ENCODE data around the gene ID4.

ID4 gene

DNA sequence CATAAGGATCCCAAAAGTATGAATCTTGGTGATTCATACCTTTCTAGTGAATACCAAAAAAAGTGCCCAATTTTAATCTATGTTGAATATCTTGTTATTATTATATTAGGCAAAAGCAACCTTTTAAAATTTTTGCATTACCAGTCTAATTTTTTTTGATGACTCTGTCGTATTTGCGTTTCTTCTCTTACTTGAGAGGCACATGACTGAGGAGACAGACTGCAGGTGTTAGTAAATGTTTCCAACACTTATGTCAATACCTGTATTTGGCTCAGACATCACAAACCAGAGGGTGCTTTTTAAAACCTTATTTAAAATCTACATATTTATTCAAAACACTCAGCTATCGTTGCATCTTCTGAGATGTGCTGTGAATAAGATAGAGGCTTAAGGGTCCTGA lies 27.1 kb downstream of the ID4 start:
- H3K9me2 ChIP-seq (replicated peaks; ENCODE audit: control insufficient read depth, low read length), result no peaks in the 10 kb centered on the region
- H3K36me3 ChIP-seq (ENCODE audit: control insufficient read depth, low read length), result no peaks in the 10 kb centered on the region
- H4K20me1 ChIP-seq (ENCODE audit: control insufficient read depth, insufficient read depth, low read depth, low read length), result no peaks in the 10 kb centered on the region
- H3K4me3 ChIP-seq (ENCODE audit: low read length), result no peak overlapping the region
- H3K4me2 ChIP-seq (ENCODE audit: low read length), result no peak overlapping the region
- no peaks in the 10 kb centered on the region for H3K79me2 ChIP-seq (ENCODE audit: control insufficient read depth, low read length)
- no peaks in the 10 kb centered on the region for H3K27me3 ChIP-seq (ENCODE audit: control insufficient read depth, low read length)
- TF ChIP-seq, protein P1, sequence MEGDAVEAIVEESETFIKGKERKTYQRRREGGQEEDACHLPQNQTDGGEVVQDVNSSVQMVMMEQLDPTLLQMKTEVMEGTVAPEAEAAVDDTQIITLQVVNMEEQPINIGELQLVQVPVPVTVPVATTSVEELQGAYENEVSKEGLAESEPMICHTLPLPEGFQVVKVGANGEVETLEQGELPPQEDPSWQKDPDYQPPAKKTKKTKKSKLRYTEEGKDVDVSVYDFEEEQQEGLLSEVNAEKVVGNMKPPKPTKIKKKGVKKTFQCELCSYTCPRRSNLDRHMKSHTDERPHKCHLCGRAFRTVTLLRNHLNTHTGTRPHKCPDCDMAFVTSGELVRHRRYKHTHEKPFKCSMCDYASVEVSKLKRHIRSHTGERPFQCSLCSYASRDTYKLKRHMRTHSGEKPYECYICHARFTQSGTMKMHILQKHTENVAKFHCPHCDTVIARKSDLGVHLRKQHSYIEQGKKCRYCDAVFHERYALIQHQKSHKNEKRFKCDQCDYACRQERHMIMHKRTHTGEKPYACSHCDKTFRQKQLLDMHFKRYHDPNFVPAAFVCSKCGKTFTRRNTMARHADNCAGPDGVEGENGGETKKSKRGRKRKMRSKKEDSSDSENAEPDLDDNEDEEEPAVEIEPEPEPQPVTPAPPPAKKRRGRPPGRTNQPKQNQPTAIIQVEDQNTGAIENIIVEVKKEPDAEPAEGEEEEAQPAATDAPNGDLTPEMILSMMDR (IDR thresholded peaks at IDR 0.05; ENCODE audit: low read depth, low read length, poor library complexity, severe bottlenecking), result no peak
- TF ChIP-seq EZH2phosphoT487 (IDR thresholded peaks at IDR 0.05; ENCODE audit: borderline replicate concordance, low read length), result no peak
- no peaks in the 10 kb centered on the region for H3F3A ChIP-seq (ENCODE audit: control insufficient read depth, insufficient read depth)
- H3K27ac ChIP-seq (ENCODE audit: low read depth, low read length), result no peak overlapping the region
- H3K4me1 ChIP-seq (ENCODE audit: control insufficient read depth, low read length), result no peaks in the 10 kb centered on the region
- no peaks in the 10 kb centered on the region for H3K9me3 ChIP-seq (ENCODE audit: control insufficient read depth, insufficient read depth, low read length)

DNA sequence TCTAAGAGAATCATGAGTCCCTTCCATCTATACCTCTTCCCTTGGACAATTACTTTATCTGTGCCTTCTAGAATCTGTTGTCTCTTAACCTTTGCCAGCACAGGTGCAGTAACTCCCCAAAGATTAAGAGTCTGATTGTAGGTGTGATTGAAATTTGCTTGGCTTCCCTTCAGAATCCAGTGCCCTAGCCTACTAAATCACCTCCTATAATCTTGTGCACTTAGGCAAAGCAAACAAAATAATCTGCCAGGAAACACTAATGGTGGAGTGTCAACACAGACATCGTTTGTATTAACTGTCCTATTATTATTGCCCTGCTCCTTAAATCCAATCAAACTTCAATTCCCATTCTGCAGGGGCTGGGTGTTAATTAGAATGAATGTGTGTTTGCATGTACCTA lies 28.0 kb downstream of the ID4 start:
- no peaks in the 10 kb centered on the region for H3K79me2 ChIP-seq (ENCODE audit: control insufficient read depth, low read length)
- no peaks in the 10 kb centered on the region for H3K36me3 ChIP-seq (ENCODE audit: control insufficient read depth, low read length)
- H3K4me1 ChIP-seq (ENCODE audit: control insufficient read depth, low read length), result no peaks in the 10 kb centered on the region
- H3K27me3 ChIP-seq (ENCODE audit: control insufficient read depth, low read length), result no peaks in the 10 kb centered on the region
- H3K9me2 ChIP-seq (replicated peaks; ENCODE audit: control insufficient read depth, low read length), result no peaks in the 10 kb centered on the region
- TF ChIP-seq, protein P1 (IDR thresholded peaks at IDR 0.05; ENCODE audit: low read depth, low read length, poor library complexity, severe bottlenecking), result no peak
- no peak for TF ChIP-seq EZH2phosphoT487 (IDR thresholded peaks at IDR 0.05; ENCODE audit: borderline replicate concordance, low read length)
- H3K4me2 ChIP-seq (ENCODE audit: low read length), result no peak overlapping the region
- H3K9me3 ChIP-seq (ENCODE audit: control insufficient read depth, insufficient read depth, low read length), result no peaks in the 10 kb centered on the region
- no peak overlapping the region for H3K4me3 ChIP-seq (ENCODE audit: low read length)
- H3F3A ChIP-seq (ENCODE audit: control insufficient read depth, insufficient read depth), result no peaks in the 10 kb centered on the region
- no peaks in the 10 kb centered on the region for H4K20me1 ChIP-seq (ENCODE audit: control insufficient read depth, insufficient read depth, low read depth, low read length)
- H3K27ac ChIP-seq (ENCODE audit: low read depth, low read length), result no peak overlapping the region

DNA sequence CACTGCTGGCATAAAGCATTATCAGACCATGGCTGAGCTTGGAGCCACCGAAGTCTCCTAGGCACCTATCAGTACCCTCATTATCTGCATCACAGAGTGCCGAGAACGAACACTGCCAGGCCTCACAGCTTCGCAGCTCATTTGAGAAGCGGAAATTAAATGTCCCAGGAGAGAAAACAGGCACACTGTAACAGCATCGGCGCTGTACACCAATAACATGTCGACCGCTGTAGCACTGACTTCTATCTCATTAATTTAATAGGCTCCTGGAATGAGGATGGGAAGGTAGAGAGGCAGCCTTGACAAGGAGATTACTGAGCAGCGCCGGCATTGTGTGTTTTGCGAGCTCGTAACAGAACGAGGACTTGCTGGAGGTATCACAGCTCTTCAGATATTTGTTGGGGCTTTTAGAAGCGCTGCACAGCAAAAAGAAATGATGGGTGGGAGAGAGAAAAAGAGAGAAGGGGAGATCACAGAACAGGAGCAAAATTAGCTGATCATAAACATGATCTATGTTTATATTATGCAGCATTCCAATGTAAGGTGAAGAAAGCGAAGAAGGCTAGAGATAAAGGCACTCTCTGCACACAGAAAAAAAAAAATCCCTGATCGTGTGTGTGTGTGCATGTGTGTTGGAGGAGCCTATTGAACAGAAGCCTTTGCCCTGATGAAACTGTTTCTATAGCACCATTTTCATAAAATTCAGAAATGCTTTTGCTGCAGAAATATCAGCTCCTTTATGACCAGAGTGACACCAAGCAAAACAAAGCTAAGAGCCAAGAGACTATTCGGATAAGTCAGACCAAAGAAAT lies 29.2 kb downstream of the ID4 start:
- H3K36me3 ChIP-seq (ENCODE audit: control insufficient read depth, low read length), result no peaks in the 10 kb centered on the region

More for the DNA sequence above, 29.2 kb downstream of the ID4 start:
- H3K9me2 ChIP-seq (replicated peaks; ENCODE audit: control insufficient read depth, low read length), result no peaks in the 10 kb centered on the region
- H3K27me3 ChIP-seq (ENCODE audit: control insufficient read depth, low read length), result no peaks in the 10 kb centered on the region
- TF ChIP-seq EZH2phosphoT487 (IDR thresholded peaks at IDR 0.05; ENCODE audit: borderline replicate concordance, low read length), result no peak
- TF ChIP-seq, protein P1 (IDR thresholded peaks at IDR 0.05; ENCODE audit: low read depth, low read length, poor library complexity, severe bottlenecking), result no peak
- no peaks in the 10 kb centered on the region for H3F3A ChIP-seq (ENCODE audit: control insufficient read depth, insufficient read depth)
- no peaks in the 10 kb centered on the region for H3K79me2 ChIP-seq (ENCODE audit: control insufficient read depth, low read length)
- H4K20me1 ChIP-seq (ENCODE audit: control insufficient read depth, insufficient read depth, low read depth, low read length), result no peaks in the 10 kb centered on the region
- H3K4me1 ChIP-seq (ENCODE audit: control insufficient read depth, low read length), result no peaks in the 10 kb centered on the region
- no peak overlapping the region for H3K4me2 ChIP-seq (ENCODE audit: low read length)
- H3K27ac ChIP-seq (ENCODE audit: low read depth, low read length), result no peak overlapping the region
- no peaks in the 10 kb centered on the region for H3K9me3 ChIP-seq (ENCODE audit: control insufficient read depth, insufficient read depth, low read length)
- no peak overlapping the region for H3K4me3 ChIP-seq (ENCODE audit: low read length)
